GM18498 (cell line): ENCODE data around the gene CTNNA3.

Source experiments
- ATAC-seq: cut with Tn5 transposase; IDR thresholded peaks from one replicate; pipeline ENCODE4 v1.9.1; 2021; ENCODE audit warnings: mild to moderate bottlenecking, moderate library complexity; ENCODE audit not compliant: unreplicated experiment

CTNNA3 gene

DNA sequence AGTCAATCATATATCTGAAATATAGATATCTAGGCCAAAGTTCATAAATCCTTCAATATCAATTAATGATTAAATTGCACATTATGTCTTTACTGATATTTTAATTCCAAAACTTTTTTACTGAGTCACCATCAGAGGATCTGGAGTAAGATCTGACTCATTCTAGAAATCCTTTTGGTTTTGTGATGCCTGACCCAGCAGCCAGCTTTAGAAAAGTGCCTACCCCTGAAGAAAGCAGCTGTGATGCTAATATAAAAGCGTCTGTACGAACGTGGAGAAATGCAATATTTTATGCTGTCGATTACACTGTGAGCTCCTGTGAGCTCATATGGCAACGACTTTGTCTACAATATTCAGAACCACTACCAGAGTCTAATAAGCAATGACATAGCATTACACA lies 912.7 kb downstream of the CTNNA3 start:
- ATAC-seq = no peak

DNA sequence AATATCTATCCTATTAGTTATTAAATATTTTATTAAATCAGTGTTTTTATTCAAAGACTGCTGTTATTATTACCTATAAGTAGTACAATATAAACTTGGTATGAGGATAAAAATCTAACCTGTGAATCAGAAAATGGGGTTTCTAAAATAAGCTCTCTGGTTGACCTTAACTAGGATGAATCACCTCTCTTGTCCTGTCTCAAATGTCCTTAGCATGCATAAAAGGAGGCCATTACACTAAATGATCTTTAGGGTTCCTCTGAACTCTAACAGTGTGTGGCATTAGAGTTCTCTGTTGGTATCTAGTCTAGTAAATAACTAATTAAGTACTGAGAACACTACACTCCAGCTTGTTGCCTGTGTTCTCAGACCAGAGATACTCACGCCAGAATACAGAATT lies 913.2 kb downstream of the CTNNA3 start:
- ATAC-seq = no peak

DNA sequence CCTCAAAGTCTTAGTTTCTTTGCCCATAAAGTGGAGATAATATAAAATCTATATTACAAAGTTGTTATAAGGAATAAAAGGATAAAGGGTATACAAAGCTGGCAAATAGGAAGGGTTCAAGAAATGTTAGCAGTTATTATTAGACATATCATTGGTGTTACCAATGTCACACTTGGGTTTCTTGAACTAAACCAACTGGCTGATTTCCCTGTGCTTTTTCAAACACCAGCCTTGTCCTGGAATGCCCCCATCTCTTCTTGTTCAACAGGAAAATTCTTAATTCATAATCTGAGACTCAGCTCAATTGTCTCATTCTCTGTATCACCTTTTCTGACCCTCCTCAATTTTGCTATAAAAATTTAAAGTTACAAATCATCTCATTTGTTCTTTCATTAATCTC lies 913.9 kb downstream of the CTNNA3 start:
- ATAC-seq = no peak

DNA sequence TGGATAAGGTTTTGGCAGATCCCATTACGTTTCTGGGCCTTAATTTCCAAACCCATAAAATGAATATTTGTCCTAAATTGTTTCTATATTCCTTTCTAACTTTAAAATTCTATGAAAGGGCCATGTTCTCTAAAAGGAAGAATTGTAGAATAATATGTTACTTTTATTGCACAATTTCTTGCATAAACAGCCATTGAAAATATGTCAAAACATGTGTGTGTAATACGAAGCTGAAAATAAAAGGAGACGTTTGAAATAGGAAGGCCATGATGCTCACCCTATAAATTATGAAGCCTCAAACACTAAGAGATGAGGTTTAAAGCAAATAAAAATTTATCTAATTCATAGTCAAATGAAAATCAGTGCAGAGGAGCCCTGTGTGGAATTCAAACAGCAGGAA lies 915.2 kb downstream of the CTNNA3 start:
- no peak for ATAC-seq

DNA sequence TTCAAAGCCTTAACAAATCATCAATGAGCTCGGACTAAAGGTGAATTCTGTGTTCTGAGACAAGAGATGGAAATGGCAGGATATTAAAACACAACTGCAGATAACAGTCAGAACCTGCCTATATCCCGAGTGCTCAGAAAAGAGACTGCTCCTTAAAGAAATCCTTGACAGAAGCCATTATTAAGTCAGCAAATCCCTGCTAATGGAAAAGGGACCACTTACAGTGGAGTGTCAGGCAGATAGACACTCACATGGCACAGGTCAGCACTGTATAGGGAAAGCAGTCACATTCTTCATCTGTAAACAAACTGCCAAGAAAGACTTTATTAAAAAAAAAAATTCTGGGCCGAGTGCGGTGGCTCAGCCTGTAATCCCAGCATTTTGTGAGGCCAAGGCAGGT lies 917.6 kb downstream of the CTNNA3 start:
- no peak for ATAC-seq

DNA sequence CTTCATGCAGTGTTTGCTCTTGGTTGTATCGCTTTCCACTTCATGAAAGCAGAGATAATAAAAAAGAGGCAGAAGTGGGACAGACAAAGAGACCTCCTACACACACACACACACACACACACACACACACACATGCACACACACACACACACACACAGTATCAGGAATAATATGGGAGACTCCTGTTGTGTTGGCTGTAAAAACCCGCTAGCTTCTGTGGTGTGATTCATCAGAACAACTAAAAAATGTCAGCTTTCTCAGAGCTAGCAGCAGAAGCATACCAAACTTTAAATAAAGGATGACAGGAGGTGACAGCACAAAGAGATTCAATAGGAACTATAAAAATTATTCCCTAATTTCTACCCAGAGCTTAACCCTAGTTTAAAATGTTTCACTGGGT lies 918.3 kb downstream of the CTNNA3 start:
- ATAC-seq = no peak

DNA sequence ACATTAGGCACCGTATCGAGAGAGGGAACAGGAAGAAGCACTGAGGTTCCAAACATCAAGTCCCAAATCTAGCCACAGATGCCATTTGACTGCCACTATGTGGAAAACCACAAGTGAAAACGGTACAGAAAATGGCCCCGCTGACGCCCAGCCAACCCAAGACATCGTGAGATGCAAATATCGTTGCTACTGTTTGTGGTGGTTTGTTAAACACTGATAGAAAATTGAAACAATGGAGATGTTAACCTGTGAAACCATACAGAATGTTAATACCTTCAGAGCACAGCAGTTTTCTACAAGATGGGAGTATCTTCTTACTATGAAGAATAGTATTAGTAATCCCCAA lies 922.5 kb downstream of the CTNNA3 start:
- no peak for ATAC-seq

DNA sequence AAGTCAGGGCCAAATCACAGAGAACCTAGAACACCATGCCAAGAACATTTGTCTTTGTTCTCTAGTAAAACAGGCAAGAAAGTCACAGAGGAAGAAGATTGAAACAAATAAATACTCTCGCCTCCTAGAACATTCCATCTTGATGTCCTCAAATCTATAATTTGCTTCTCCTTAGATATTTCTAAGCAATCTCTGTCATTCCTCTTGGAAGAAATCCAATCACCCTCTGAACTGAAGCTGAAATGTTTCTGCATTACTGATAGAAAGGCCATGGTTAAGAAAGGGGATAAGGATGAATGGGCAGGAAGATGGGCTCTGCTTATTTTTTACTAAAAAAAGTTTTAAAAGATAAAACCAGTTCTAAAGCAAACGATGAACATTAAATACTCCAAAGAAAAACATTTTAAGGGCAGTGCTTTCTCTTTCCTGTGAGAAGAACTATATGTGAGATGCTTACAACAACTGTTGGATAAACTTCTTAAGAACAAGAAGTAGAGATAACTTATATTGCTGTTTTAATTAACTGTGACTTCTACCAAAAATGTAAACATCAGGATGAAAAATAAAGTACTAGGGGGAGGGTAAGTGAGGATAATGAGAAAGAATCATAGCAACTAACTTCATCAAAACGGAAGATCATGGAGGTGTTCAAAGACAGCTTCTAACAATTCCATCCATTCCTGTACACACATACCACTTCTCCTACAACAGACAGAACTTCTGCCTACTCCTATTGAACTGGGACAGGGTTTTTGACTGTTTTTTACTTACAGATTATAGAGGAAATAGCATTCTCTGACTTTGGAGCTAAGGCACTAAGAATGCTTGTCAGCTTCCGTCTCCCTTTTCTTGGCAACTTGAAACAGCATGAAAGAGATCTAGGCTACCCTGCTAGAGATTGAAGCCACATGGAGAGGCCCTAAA lies 923.2 kb downstream of the CTNNA3 start:
- no peak for ATAC-seq

DNA sequence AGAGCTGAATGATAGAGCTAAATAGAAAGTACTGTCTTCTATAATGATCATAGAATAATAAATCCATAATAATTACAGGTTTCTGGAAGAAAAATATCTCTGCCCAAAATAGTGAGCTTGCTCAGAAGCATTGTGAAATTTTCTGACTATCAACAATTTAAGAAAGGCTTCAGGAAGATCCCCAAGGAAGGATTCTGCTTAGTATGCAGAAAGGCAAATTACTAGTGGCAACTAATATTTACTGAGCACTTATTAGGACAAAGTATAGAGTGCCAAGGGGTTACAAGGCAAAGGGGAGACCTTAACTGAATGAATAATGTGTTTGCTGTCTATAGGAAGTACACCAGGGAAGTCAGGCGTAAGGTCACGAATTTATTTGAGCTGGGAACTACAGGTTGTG lies 928.3 kb downstream of the CTNNA3 start:
- no peak for ATAC-seq

DNA sequence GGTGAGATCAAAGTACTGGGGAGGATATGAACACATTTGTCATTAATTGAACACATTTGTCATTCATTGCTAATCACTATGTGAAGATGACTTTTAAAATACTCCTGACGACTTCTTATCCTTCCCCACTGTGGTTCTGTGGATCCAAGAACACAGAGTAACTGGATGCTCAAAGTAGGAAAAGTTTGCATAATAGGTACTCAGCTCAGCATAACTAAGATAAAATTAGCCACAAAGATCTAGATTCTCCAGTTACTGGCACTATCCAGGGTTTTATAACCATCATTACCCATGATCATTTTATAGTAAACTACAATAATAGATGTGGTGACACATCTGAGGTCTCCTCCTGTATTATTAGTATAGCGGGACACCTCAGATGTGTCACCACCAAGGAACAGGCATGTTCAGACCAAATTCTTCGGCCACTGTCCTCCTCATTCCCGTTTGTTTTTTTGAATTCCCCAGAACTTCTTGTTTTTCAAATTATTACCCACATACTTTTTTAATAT lies 933.7 kb downstream of the CTNNA3 start:
- no peak for ATAC-seq

DNA sequence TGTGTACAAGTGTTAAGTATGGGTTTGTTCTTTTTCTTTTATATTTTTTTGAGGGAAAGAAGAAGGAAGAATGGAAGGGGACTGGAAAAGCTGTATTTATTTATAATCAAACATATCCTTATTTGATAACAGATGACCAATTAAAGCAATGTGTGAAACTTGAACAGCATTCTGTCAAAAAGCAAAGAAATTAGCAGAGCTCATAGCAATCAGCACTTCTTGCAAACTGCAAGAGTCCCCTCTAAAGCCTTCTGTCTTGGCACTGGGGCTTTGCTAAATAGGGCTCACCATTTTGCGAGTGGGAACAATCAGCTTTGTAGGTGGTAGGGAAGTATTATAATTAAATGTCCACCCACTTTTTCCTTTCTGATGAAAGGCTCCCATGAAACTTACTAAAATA lies 935.1 kb downstream of the CTNNA3 start:
- ATAC-seq = no peak

DNA sequence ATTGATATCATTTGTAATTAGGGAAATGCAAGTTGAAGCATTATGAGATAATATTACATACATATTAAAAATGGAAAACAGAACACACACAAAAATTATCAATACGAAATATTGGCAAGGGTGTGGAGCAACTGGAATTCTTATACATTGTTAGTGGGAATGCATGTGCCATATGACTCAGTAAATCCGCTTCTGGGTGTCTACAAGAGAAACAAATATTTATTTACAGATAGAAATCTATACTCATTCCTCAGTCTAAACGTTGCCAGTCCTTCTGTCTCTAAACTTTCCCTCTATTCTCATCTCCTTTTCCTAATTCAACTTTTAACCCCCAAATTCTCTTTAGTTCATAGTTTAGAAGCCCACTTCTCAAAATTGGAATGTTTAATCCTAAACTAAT lies 940.5 kb downstream of the CTNNA3 start:
- ATAC-seq = no peak

DNA sequence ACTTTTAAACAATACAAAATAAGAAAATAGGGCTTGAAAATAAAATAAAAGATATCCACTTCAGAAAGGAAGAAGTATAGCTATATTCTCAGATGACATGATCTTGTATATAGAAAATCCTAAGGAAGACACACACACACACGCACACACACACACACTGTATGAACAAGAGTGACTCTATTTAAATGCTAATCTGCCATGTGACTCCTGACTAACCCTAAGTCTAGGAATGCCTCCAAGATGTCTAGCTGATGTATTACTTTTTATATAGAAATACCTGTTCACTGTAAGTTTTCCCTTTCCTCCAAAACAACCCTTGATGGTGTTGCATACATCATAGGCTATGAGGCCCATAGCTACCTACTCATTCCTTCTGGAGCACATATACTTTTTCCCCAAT lies 943.3 kb downstream of the CTNNA3 start:
- ATAC-seq = no peak

DNA sequence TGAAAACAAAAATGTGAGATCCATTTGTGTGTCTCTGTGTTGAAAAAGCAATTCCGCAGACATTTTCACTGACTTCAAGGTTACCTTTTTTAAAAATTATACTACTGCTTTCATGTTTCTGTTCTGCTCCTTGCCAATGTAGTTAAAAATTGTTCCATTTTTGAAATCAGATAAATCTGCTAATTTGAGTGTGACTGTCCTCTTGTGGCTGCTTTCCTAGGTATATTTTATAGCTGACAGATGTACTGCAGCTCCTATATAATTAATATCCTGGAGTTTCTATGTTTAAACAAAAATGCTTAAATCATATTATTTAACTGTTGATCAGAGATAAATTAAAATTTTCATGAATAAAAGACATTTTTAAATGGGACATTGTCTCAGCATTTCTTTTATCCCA lies 947.8 kb downstream of the CTNNA3 start:
- ATAC-seq = no peak

DNA sequence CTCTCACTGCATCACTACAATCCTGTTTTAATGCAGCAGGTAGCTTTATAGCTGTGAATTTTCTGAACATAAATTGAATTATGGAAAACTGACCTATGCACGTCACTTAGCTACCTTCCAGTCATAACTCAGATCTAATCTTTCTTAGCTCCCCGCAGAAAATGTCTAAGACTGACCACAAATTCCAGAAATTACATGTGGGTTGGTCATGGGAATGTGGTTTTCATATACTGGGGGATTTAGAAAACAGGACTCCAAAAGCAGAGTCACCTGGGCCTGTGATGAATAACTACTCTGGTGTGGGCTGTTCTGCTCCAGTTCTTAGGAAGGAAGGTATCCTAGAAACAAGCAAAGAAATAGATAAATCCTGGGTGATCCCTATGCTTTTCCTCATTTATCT lies 948.5 kb downstream of the CTNNA3 start:
- ATAC-seq = no peak

DNA sequence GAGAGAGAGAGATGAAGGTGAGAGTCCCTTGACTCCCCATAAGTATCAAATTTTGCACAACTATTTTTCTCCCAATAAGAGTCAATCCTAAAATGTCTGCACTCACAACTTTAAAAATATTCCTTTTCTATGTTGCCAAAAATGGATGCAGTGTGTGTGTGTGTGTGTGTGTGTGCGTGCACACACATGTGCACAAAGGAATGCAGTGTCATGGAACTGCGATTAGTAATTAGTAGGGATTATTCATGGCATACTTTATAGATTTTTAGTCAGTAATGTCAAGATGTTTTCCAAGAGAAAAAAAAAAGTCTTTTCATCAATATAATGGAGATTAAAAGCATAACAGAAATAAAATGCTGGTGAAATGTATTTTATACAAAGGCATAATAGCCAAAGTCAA lies 949.3 kb downstream of the CTNNA3 start:
- no peak for ATAC-seq

DNA sequence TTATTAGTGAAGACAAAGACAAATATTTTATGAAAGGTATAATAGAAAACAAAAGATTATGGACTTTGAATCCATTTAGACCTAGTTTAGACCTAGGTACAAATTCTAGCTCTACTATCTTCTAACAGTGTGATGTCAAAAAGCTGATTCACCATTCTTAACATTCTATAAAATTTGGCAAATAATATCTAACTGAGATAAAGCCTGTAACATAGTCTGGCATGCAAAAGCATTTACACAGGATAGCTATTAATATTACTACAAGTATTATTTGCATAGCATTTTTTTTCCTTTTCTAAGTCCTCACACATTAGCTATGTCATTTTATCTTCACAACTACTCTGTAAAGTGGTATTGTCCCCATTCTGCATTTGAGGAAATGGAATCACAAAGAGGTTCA lies 949.7 kb downstream of the CTNNA3 start:
- ATAC-seq = no peak

DNA sequence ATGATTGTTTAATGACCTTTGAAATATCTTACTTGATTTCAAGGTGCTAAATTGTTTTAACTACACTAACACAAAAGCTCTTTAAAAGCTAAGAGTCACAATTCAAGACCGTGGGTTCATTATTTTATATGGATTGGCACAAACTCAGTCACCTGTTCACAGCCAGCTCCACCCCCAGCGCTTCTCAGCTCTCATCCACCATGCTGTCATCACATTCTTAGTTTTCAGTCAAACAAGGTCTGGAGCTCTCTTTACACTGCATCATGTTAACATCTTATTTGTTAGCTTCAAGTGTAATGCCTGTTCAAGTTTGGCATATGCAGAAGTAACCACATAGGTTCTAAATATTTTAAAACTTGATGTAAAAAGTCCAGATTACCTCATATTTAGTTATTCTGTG lies 951.1 kb downstream of the CTNNA3 start:
- ATAC-seq = no peak

DNA sequence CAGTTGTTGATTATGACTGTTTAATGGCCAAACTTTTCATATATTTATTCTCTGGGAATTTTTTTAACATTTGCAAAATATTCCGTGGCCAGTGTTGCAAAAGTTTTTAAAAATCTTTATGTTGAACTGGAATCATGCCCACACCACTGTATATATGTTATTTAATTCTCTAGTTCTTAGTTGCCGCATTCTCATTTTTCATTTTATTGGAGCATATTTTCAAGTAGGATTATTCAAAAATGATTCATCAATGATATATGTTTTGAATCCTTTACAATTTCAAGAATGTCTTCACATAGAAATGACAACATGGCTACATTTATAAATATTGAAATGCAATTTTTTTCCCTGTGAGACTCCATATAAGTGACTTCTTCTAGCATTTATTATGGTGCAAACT lies 958.8 kb downstream of the CTNNA3 start:
- no peak for ATAC-seq

DNA sequence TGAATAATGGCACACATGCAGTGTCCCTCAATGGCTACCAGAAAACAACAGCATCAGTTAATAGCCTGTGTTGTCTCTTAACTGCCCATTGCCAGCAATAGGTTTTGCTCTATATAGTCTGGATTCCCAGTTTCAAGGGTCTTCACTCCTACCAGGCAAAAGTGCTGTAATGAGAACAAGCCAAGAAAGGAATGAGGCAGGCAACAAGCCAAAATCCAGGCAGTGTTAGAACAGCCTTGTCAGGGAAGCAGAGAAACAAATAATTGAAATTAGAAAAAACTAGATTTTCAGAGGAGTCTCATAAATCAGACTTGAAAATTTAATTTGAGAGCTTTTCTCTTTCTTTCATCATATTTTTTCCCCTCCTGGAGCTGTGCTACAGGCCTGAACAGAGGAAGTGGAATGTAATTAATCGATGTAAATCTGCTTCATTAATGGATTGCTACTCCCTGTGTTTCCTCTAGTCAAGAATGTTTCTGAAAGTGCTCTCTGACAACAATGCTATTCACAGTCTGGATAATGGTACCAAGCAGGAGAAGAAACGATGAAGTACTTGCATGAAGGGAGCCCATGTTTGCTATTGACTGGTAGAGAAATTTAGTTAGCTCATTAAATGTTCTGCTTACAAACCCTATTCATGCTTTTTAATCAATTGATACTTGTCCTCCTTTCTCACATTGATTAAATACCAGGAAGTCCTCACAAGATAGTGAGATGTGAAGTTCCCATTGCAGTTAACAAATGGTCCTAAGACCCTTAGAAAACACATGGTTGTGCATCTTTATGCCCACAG lies 972.2 kb downstream of the CTNNA3 start:
- no peak for ATAC-seq

DNA sequence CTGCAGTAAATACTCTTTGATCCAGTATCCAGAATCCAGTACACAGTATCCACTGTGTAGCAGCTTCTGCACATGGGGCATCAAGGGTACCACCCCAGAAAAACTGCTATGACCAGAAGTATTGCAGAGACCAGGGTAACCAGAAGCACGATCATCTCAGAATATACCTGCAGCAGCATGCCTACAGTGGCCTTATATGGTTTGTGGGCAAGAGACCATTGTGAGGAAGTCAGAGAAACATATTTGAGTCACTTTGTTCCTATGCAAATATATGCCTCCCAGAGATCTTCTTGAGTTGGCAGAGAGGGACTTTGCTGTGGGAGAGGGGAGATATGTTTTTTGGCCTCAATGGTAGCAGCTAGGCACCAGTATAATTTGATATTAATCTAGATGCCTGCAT lies 976.5 kb downstream of the CTNNA3 start:
- ATAC-seq = no peak
